ENCODE data around the gene CHST9.

The CHST9 gene

GRCh38 chr18:26926066-26926675, 258.9 kb downstream of the CHST9 start:
- H3K4me3 ChIP-seq (ENCODE audit: control insufficient read depth in 1 of 7, extremely low read depth in 1 of 7, insufficient read depth in 4 of 7, low read depth in 2 of 7, low read length in 6 of 7), result no peak overlapping the region
- H3K9me3 ChIP-seq (ENCODE audit: control extremely low read depth in 1 of 5, control insufficient read depth in 4 of 5, insufficient read depth in 2 of 5, low read depth in 1 of 5, low read length in 4 of 5), result peaks cover 0 to 5% (median 0%) of the 10 kb centered on the region in 5 experiments
- no peak for DNase-seq
- peaks cover 0 to 2% (median 0%) of the 10 kb centered on the region in 5 experiments for H3K27me3 ChIP-seq (replicated peaks in 2 of 5; ENCODE audit: control insufficient read depth in 4 of 5, insufficient read depth in 5 of 5, low read length in 4 of 5)
- ChIA-PET CTCF (no interaction called here), POLR2A (no interaction called here)
- no CpG with 5 or more reads among the region's 1 CpG for WGBS (ENCODE audit: insufficient coverage)
- no peaks in the 10 kb centered on the region for H3K4me1 ChIP-seq (ENCODE audit: control extremely low read depth in 1 of 4, control insufficient read depth in 4 of 4, insufficient read depth in 4 of 4, low read length in 3 of 4)
- no peak overlapping the region for H3K27ac ChIP-seq (ENCODE audit: insufficient read depth in 1 of 2, low read depth in 1 of 2, low read length in 2 of 2, poor library complexity in 1 of 2, severe bottlenecking in 2 of 2)
- H3K36me3 ChIP-seq (ENCODE audit: control insufficient read depth in 4 of 4, insufficient read depth in 4 of 4, low read length in 3 of 4), result no peaks in the 10 kb centered on the region

- 80% methylated on average over 1 of the region's 3 CpGs for WGBS (ENCODE audit: insufficient coverage)
Observed at GRCh38 chr18:26925313-26925712, 259.8 kb downstream of the CHST9 start.

GRCh38 chr18:26922313-26922712, 262.8 kb downstream of the CHST9 start:
- peaks cover 0 to 2% (median 0%) of the 10 kb centered on the region in 5 experiments for H3K27me3 ChIP-seq (replicated peaks in 2 of 5; ENCODE audit: control insufficient read depth in 4 of 5, insufficient read depth in 5 of 5, low read length in 4 of 5)
- H3K4me3 ChIP-seq (ENCODE audit: control insufficient read depth in 1 of 7, extremely low read depth in 1 of 7, insufficient read depth in 4 of 7, low read depth in 2 of 7, low read length in 6 of 7), result no peak overlapping the region
- CTCF ChIA-PET, result no interaction called here
- POLR2A ChIA-PET, result no interaction called here
- H3K36me3 ChIP-seq (ENCODE audit: control insufficient read depth in 4 of 4, insufficient read depth in 4 of 4, low read length in 3 of 4), result no peaks in the 10 kb centered on the region
- H3K9me3 ChIP-seq (ENCODE audit: control extremely low read depth in 1 of 5, control insufficient read depth in 4 of 5, insufficient read depth in 2 of 5, low read depth in 1 of 5, low read length in 4 of 5), result peaks cover 0 to 5% (median 0%) of the 10 kb centered on the region in 5 experiments
- no peak for DNase-seq
- no peaks in the 10 kb centered on the region for H3K4me1 ChIP-seq (ENCODE audit: control extremely low read depth in 1 of 4, control insufficient read depth in 4 of 4, insufficient read depth in 4 of 4, low read length in 3 of 4)
- no peak overlapping the region for H3K27ac ChIP-seq (ENCODE audit: insufficient read depth in 1 of 2, low read depth in 1 of 2, low read length in 2 of 2, poor library complexity in 1 of 2, severe bottlenecking in 2 of 2)

More at GRCh38 chr18:26925313-26925712, 259.8 kb downstream of the CHST9 start:
- Histone ChIP-seq H3K27ac (ENCODE audit: insufficient read depth in 1 of 2, low read depth in 1 of 2, low read length in 2 of 2, poor library complexity in 1 of 2, severe bottlenecking in 2 of 2) (no peak overlapping the region), H3K36me3 (ENCODE audit: control insufficient read depth in 4 of 4, insufficient read depth in 4 of 4, low read length in 3 of 4) (no peaks in the 10 kb centered on the region), H3K27me3 (replicated peaks in 2 of 5; ENCODE audit: control insufficient read depth in 4 of 5, insufficient read depth in 5 of 5, low read length in 4 of 5) (peaks cover 0 to 3% (median 0%) of the 10 kb centered on the region in 5 experiments), H3K4me1 (ENCODE audit: control extremely low read depth in 1 of 4, control insufficient read depth in 4 of 4, insufficient read depth in 4 of 4, low read length in 3 of 4) (no peaks in the 10 kb centered on the region), H3K9me3 (ENCODE audit: control extremely low read depth in 1 of 5, control insufficient read depth in 4 of 5, insufficient read depth in 2 of 5, low read depth in 1 of 5, low read length in 4 of 5) (peaks cover 0 to 5% (median 0%) of the 10 kb centered on the region in 5 experiments), H3K4me3 (ENCODE audit: control insufficient read depth in 1 of 7, extremely low read depth in 1 of 7, insufficient read depth in 4 of 7, low read depth in 2 of 7, low read length in 6 of 7) (no peak overlapping the region)
- ChIA-PET POLR2A (no interaction called here), CTCF (no interaction called here)
- DNase-seq, result no peak

- no peaks in the 10 kb centered on the region for H3K4me1 ChIP-seq (ENCODE audit: control extremely low read depth in 1 of 4, control insufficient read depth in 4 of 4, insufficient read depth in 4 of 4, low read length in 3 of 4)
- no peak overlapping the region for H3K4me3 ChIP-seq (ENCODE audit: control insufficient read depth in 1 of 7, extremely low read depth in 1 of 7, insufficient read depth in 4 of 7, low read depth in 2 of 7, low read length in 6 of 7)
- POLR2A ChIA-PET, result no interaction called here
- CTCF ChIA-PET, result no interaction called here
- peaks cover 0 to 5% (median 0%) of the 10 kb centered on the region in 5 experiments for H3K9me3 ChIP-seq (ENCODE audit: control extremely low read depth in 1 of 5, control insufficient read depth in 4 of 5, insufficient read depth in 2 of 5, low read depth in 1 of 5, low read length in 4 of 5)
- H3K27ac ChIP-seq (ENCODE audit: insufficient read depth in 1 of 2, low read depth in 1 of 2, low read length in 2 of 2, poor library complexity in 1 of 2, severe bottlenecking in 2 of 2), result no peak overlapping the region
- 96% methylated on average over 3 of the region's 4 CpGs for WGBS (ENCODE audit: insufficient coverage)
- H3K27me3 ChIP-seq (replicated peaks in 2 of 5; ENCODE audit: control insufficient read depth in 4 of 5, insufficient read depth in 5 of 5, low read length in 4 of 5), result peaks cover 0 to 2% (median 0%) of the 10 kb centered on the region in 5 experiments
- DNase-seq, result no peak
- H3K36me3 ChIP-seq (ENCODE audit: control insufficient read depth in 4 of 4, insufficient read depth in 4 of 4, low read length in 3 of 4), result no peaks in the 10 kb centered on the region
Observed at GRCh38 chr18:26920644-26921043, 264.5 kb downstream of the CHST9 start.

- peaks cover 0 to 2% (median 0%) of the 10 kb centered on the region in 5 experiments for H3K27me3 ChIP-seq (replicated peaks in 2 of 5; ENCODE audit: control insufficient read depth in 4 of 5, insufficient read depth in 5 of 5, low read length in 4 of 5)
- DNase-seq, result no peak
- ChIA-PET POLR2A (no interaction called here), CTCF (no interaction called here)
- no peaks in the 10 kb centered on the region for H3K36me3 ChIP-seq (ENCODE audit: control insufficient read depth in 4 of 4, insufficient read depth in 4 of 4, low read length in 3 of 4)
- 60% methylated on average over 1 of the region's 1 CpG for WGBS (ENCODE audit: insufficient coverage)
- peaks cover 0 to 5% (median 0%) of the 10 kb centered on the region in 5 experiments for H3K9me3 ChIP-seq (ENCODE audit: control extremely low read depth in 1 of 5, control insufficient read depth in 4 of 5, insufficient read depth in 2 of 5, low read depth in 1 of 5, low read length in 4 of 5)
- no peaks in the 10 kb centered on the region for H3K4me1 ChIP-seq (ENCODE audit: control extremely low read depth in 1 of 4, control insufficient read depth in 4 of 4, insufficient read depth in 4 of 4, low read length in 3 of 4)
- no peak overlapping the region for H3K27ac ChIP-seq (ENCODE audit: insufficient read depth in 1 of 2, low read depth in 1 of 2, low read length in 2 of 2, poor library complexity in 1 of 2, severe bottlenecking in 2 of 2)
- H3K4me3 ChIP-seq (ENCODE audit: control insufficient read depth in 1 of 7, extremely low read depth in 1 of 7, insufficient read depth in 4 of 7, low read depth in 2 of 7, low read length in 6 of 7), result no peak overlapping the region
Observed at GRCh38 chr18:26919627-26920026, 265.5 kb downstream of the CHST9 start.

GRCh38 chr18:26919201-26919600, 265.9 kb downstream of the CHST9 start:
- H3K4me1 ChIP-seq (ENCODE audit: control extremely low read depth in 1 of 4, control insufficient read depth in 4 of 4, insufficient read depth in 4 of 4, low read length in 3 of 4), result no peaks in the 10 kb centered on the region
- ChIA-PET CTCF (no interaction called here), POLR2A (no interaction called here)
- H3K36me3 ChIP-seq (ENCODE audit: control insufficient read depth in 4 of 4, insufficient read depth in 4 of 4, low read length in 3 of 4), result no peaks in the 10 kb centered on the region
- peaks cover 0 to 5% (median 0%) of the 10 kb centered on the region in 5 experiments for H3K9me3 ChIP-seq (ENCODE audit: control extremely low read depth in 1 of 5, control insufficient read depth in 4 of 5, insufficient read depth in 2 of 5, low read depth in 1 of 5, low read length in 4 of 5)
- peaks cover 0 to 2% (median 0%) of the 10 kb centered on the region in 5 experiments for H3K27me3 ChIP-seq (replicated peaks in 2 of 5; ENCODE audit: control insufficient read depth in 4 of 5, insufficient read depth in 5 of 5, low read length in 4 of 5)
- WGBS (ENCODE audit: insufficient coverage), result 83% methylated on average over 2 of the region's 2 CpGs
- no peak for DNase-seq
- H3K4me3 ChIP-seq (ENCODE audit: control insufficient read depth in 1 of 7, extremely low read depth in 1 of 7, insufficient read depth in 4 of 7, low read depth in 2 of 7, low read length in 6 of 7), result no peak overlapping the region
- H3K27ac ChIP-seq (ENCODE audit: insufficient read depth in 1 of 2, low read depth in 1 of 2, low read length in 2 of 2, poor library complexity in 1 of 2, severe bottlenecking in 2 of 2), result no peak overlapping the region

- no peak overlapping the region for H3K27ac ChIP-seq (ENCODE audit: insufficient read depth in 1 of 2, low read depth in 1 of 2, low read length in 2 of 2, poor library complexity in 1 of 2, severe bottlenecking in 2 of 2)
- ChIA-PET CTCF (no interaction called here), POLR2A (no interaction called here)
- H3K4me1 ChIP-seq (ENCODE audit: control extremely low read depth in 1 of 4, control insufficient read depth in 4 of 4, insufficient read depth in 4 of 4, low read length in 3 of 4), result no peaks in the 10 kb centered on the region
- no peaks in the 10 kb centered on the region for H3K36me3 ChIP-seq (ENCODE audit: control insufficient read depth in 4 of 4, insufficient read depth in 4 of 4, low read length in 3 of 4)
- DNase-seq, result no peak
- no peaks in the 10 kb centered on the region for H3K9me3 ChIP-seq (ENCODE audit: control extremely low read depth in 1 of 5, control insufficient read depth in 4 of 5, insufficient read depth in 2 of 5, low read depth in 1 of 5, low read length in 4 of 5)
- no peak overlapping the region for H3K4me3 ChIP-seq (ENCODE audit: control insufficient read depth in 1 of 7, extremely low read depth in 1 of 7, insufficient read depth in 4 of 7, low read depth in 2 of 7, low read length in 6 of 7)
- 89% methylated on average over 4 of the region's 4 CpGs for WGBS (ENCODE audit: insufficient coverage)
- peaks cover 0 to 2% (median 0%) of the 10 kb centered on the region in 5 experiments for H3K27me3 ChIP-seq (replicated peaks in 2 of 5; ENCODE audit: control insufficient read depth in 4 of 5, insufficient read depth in 5 of 5, low read length in 4 of 5)
Observed at GRCh38 chr18:26911840-26912239, 273.3 kb downstream of the CHST9 start.

All from common myeloid progenitor, CD34-positive (primary cell).